Uterus (tissue), 4 donors: ENCODE data around the gene DLGAP3. TPM values are rescaled to one million over a fixed set of nuclear protein-coding genes. Genes with fewer than 3 reads are reported as not detected.
A peak's percentile ranks its signal among the peaks of the same experiment; 100 is the strongest.

ENCODE experiments used
- DNase-seq, 2 donors: peaks; one replicate each; pipeline ENCODE4 v3.0.0-alpha.2; 2019 to 2020
- H3K27ac ChIP-seq, 2 donors: fragments of 200-600 bp; sonication (generic); 1 replicate in 1 of 2; 2 replicates in 1 of 2; pipeline ENCODE4 v1.5.1; 2016 to 2018
- H3K27me3 ChIP-seq, 2 donors: fragments of 200-600 bp; sonication (generic); one replicate each; pipeline ENCODE4 v1.5.1; 2018 to 2019; ENCODE audit warnings: control low read depth in 1 of 2
- H3K36me3 ChIP-seq, 2 donors: fragments of 200-600 bp; sonication (generic); one replicate each; pipeline ENCODE4 v1.5.1; 2019; ENCODE audit warnings: control low read depth in 1 of 2
- H3K4me1 ChIP-seq, 2 donors: fragments of 200-600 bp; sonication (generic); one replicate each; pipeline ENCODE4 v1.5.1; 2018 to 2019; ENCODE audit warnings: control low read depth in 1 of 2
- H3K4me3 ChIP-seq, 2 donors: fragments of 200-600 bp; sonication (generic); 1 replicate in 1 of 2; 2 replicates in 1 of 2; pipeline ENCODE4 v1.5.1; 2018 to 2019; ENCODE audit warnings: mild to moderate bottlenecking in 1 of 2
- H3K9me3 ChIP-seq, 2 donors: fragments of 200-600 bp; sonication (generic); one replicate each; pipeline ENCODE4 v1.5.1; 2019; ENCODE audit warnings: control low read depth in 1 of 2
- POLR2A ChIP-seq, 2 donors: fragments of 450-650 bp; IDR thresholded peaks; one replicate each; pipeline ENCODE4 v1.6.1; 2016; ENCODE audit warnings: antibody characterized with exemption in 2 of 2, mild to moderate bottlenecking in 1 of 2, moderate library complexity in 1 of 2
- intact Hi-C: fragments of 100-400 bp; cut with DNase I; formaldehyde crosslinking; loops from one replicate; pipeline ENCODE4 v1.15.1; 2023; ENCODE audit warnings: low total_unique reads
- total RNA-seq, 4 donors: library from RNA; depleted of rRNA in 3 of 4; stranded (reverse); fragments of >200 nt in 3 of 4; gene quantifications; one replicate each; pipeline versions ENCODE4 v1.1.0 to v1.2.4, GENCODE V29; 2014 to 2023
- TF ChIP-seq, protein P1 (sequence below), 4 experiments: fragments of 200-600 bp in 2 of 4; fragments of 450-650 bp in 2 of 4; sonication (generic) in 2 of 4; IDR thresholded peaks; one replicate each; pipeline ENCODE4 v1.5.1; 2016 to 2019; ENCODE audit warnings: antibody characterized with exemption in 4 of 4, mild to moderate bottlenecking in 2 of 4, moderate library complexity in 1 of 4
- donor health status: DM: yes; HTN: yes; CAD: no.

Gene DLGAP3
- total RNA-seq, 4 donors from 2014 or later = 0.14 TPM; not detected in 3

- TF ChIP-seq, protein P1, sequence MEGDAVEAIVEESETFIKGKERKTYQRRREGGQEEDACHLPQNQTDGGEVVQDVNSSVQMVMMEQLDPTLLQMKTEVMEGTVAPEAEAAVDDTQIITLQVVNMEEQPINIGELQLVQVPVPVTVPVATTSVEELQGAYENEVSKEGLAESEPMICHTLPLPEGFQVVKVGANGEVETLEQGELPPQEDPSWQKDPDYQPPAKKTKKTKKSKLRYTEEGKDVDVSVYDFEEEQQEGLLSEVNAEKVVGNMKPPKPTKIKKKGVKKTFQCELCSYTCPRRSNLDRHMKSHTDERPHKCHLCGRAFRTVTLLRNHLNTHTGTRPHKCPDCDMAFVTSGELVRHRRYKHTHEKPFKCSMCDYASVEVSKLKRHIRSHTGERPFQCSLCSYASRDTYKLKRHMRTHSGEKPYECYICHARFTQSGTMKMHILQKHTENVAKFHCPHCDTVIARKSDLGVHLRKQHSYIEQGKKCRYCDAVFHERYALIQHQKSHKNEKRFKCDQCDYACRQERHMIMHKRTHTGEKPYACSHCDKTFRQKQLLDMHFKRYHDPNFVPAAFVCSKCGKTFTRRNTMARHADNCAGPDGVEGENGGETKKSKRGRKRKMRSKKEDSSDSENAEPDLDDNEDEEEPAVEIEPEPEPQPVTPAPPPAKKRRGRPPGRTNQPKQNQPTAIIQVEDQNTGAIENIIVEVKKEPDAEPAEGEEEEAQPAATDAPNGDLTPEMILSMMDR (IDR thresholded peaks at IDR 0.05) = no peak
- TF ChIP-seq POLR2A (IDR thresholded peaks at IDR 0.05) = no peak
- Histone ChIP-seq H3K27me3 (no peaks in the 10 kb centered on the region), H3K27ac (peak overlapping the region; percentile 22 to 73), H3K4me3 (no peak overlapping the region), H3K36me3 (no peaks in the 10 kb centered on the region), H3K9me3 (no peaks in the 10 kb centered on the region), H3K4me1 (no peaks in the 10 kb centered on the region)
- intact Hi-C loops = loop anchor here (5.0 kb wide), 1 partner anchor 64 kb away; no protein-coding TSS in a partner anchor
- DNase-seq = peak; percentile 34 to 65
These were observed 77.9 kb downstream of the DLGAP3 start for GRCh38 chr1:34851431-34852105.

- H3K36me3 ChIP-seq = no peaks in the 10 kb centered on the region
- TF ChIP-seq, protein P1 (IDR thresholded peaks at IDR 0.05) = no peak
- TF ChIP-seq POLR2A (IDR thresholded peaks at IDR 0.05) = no peak
- intact Hi-C loops = loop anchor here (5.0 kb wide), 1 partner anchor 63 kb away; no protein-coding TSS in a partner anchor
- H3K4me3 ChIP-seq = no peak overlapping the region
- no peaks in the 10 kb centered on the region for H3K27me3 ChIP-seq
- H3K9me3 ChIP-seq = no peaks in the 10 kb centered on the region
- DNase-seq = no peak
- H3K4me1 ChIP-seq = no peaks in the 10 kb centered on the region
- peak overlapping the region in 1 of 2 donors; percentile 73 for H3K27ac ChIP-seq
These were observed 79.1 kb downstream of the DLGAP3 start for GRCh38 chr1:34850382-34850781.

DNA sequence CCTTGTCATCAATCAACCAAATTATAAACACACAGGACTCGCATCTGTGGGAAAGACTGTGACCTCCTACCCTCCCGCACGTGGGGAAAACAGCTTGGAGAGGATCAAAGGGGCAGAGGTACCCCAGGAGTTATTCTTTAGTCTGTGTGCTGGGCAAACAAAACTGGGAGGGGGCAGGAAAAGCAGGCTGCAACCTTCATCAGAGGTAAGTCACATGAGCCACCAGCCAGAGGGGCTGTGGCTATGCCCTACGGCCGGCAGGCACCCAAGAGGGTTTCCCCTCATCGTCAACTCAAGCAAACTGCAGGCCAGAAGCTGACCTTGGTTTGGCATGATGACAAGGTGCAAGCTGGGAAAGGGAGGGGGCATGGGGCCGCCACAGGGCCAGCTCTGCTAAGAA lies 82.4 kb downstream of the DLGAP3 start:
- intact Hi-C loops = no loop called here
- Histone ChIP-seq H3K9me3 (no peaks in the 10 kb centered on the region), H3K4me3 (no peak overlapping the region), H3K27ac (no peak overlapping the region), H3K4me1 (no peaks in the 10 kb centered on the region), H3K36me3 (no peaks in the 10 kb centered on the region), H3K27me3 (no peaks in the 10 kb centered on the region)
- no peak for DNase-seq
- no peak for TF ChIP-seq POLR2A (IDR thresholded peaks at IDR 0.05)
- TF ChIP-seq, protein P1 (IDR thresholded peaks at IDR 0.05) = no peak

GRCh38 chr1:34846265-34846664 lies 83.2 kb downstream of the DLGAP3 start:
- intact Hi-C loops = no loop called here
- DNase-seq = no peak
- Histone ChIP-seq H3K4me1 (no peaks in the 10 kb centered on the region), H3K27me3 (no peaks in the 10 kb centered on the region), H3K36me3 (no peaks in the 10 kb centered on the region), H3K27ac (no peak overlapping the region), H3K9me3 (no peaks in the 10 kb centered on the region), H3K4me3 (no peak overlapping the region)
- TF ChIP-seq, protein P1 (IDR thresholded peaks at IDR 0.05) = no peak
- TF ChIP-seq POLR2A (IDR thresholded peaks at IDR 0.05) = no peak

- H3K27me3 ChIP-seq = no peaks in the 10 kb centered on the region
- H3K27ac ChIP-seq = peak overlapping the region in 1 of 2 donors; percentile 1
- no peaks in the 10 kb centered on the region for H3K9me3 ChIP-seq
- intact Hi-C loops = no loop called here
- no peaks in the 10 kb centered on the region for H3K36me3 ChIP-seq
- H3K4me1 ChIP-seq = no peaks in the 10 kb centered on the region
- TF ChIP-seq, protein P1 (IDR thresholded peaks at IDR 0.05) = no peak
- no peak for TF ChIP-seq POLR2A (IDR thresholded peaks at IDR 0.05)
- no peak for DNase-seq
- H3K4me3 ChIP-seq = no peak overlapping the region
These were observed 84.1 kb downstream of the DLGAP3 start for GRCh38 chr1:34845131-34845901.
